ENCODE data around the gene JPH2. TPM values are rescaled to one million over a fixed set of nuclear protein-coding genes. Genes with fewer than 3 reads are reported as not detected.

Gene JPH2
- total RNA-seq, 1 experiment from 2014 or later = 0.69 TPM

DNA sequence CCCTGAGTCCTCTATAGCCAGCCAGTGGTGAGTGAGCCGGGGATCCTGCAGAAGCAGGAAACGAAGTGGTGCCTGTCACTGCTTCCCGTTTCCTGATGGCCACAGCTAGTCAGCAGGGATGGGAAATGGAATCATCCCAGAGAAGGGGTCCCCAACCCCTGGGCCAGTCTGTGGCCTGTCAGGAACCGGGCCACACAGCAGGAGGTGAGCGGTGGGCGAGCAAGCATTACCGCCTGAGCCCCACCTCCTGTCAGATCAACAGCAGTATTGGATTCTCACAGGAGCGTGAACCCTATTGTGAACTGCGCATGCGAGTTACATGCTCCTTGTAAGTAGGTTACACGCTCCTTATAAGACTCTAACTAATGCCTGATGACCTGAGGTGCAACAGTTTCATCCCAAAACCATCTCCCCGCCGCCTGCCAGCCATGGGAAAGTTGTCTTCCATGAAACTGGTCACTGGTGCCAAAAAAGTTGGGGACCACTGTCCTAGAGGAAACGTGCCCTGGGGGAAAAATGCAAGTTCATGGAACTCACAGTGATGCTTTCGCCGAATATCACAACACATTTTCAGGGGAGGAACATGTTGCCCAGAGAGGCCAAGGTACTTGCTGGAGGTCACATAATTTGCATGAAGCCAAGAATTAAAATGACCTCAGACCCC, 113.8 kb downstream of the JPH2 start:
- Histone ChIP-seq H3K4me3 (ENCODE audit: insufficient read depth, low read depth, low read length) (no peak overlapping the region), H3K27me3 (ENCODE audit: control insufficient read depth, insufficient read depth, low read length) (no peaks in the 10 kb centered on the region), H3K36me3 (replicated peaks; ENCODE audit: control insufficient read depth, insufficient read depth, low read length) (no peaks in the 10 kb centered on the region)
- no peak for DNase-seq

DNA sequence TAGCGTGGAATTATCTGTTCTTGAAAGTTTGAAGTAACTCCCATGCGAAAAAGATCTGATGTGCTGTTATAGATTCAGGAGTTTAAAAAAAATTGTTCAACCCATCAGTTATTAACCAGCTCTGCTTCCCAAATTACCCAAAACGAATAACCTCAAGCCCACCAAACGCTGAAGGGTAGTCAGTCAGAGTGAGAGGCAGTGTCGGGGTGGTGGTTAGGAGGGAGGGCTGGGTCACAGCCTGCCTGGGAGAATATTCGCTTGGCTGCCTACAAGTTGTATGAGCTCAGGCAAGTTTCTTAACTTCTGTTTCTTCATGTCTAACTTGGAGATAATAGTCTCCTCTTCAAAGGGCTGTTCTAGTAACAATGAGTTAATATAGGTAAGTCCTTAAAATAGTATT, 114.6 kb downstream of the JPH2 start:
- no peak overlapping the region for H3K4me3 ChIP-seq (ENCODE audit: insufficient read depth, low read depth, low read length)
- H3K27me3 ChIP-seq (ENCODE audit: control insufficient read depth, insufficient read depth, low read length) = no peaks in the 10 kb centered on the region
- no peaks in the 10 kb centered on the region for H3K36me3 ChIP-seq (replicated peaks; ENCODE audit: control insufficient read depth, insufficient read depth, low read length)
- DNase-seq = no peak

GRCh38 chr20:44071526-44072111, 115.4 kb downstream of the JPH2 start:
- Histone ChIP-seq H3K27me3 (ENCODE audit: control insufficient read depth, insufficient read depth, low read length) (no peaks in the 10 kb centered on the region), H3K4me3 (ENCODE audit: insufficient read depth, low read depth, low read length) (no peak overlapping the region), H3K36me3 (replicated peaks; ENCODE audit: control insufficient read depth, insufficient read depth, low read length) (no peaks in the 10 kb centered on the region)
- no peak for DNase-seq

- no peaks in the 10 kb centered on the region for H3K36me3 ChIP-seq (replicated peaks; ENCODE audit: control insufficient read depth, insufficient read depth, low read length)
- DNase-seq = no peak
- no peaks in the 10 kb centered on the region for H3K27me3 ChIP-seq (ENCODE audit: control insufficient read depth, insufficient read depth, low read length)
- no peak overlapping the region for H3K4me3 ChIP-seq (ENCODE audit: insufficient read depth, low read depth, low read length)
Observed at GRCh38 chr20:44071057-44071456, 115.9 kb downstream of the JPH2 start.

- H3K4me3 ChIP-seq (ENCODE audit: insufficient read depth, low read depth, low read length) = no peak overlapping the region
- no peak for DNase-seq
- no peaks in the 10 kb centered on the region for H3K36me3 ChIP-seq (replicated peaks; ENCODE audit: control insufficient read depth, insufficient read depth, low read length)
- no peaks in the 10 kb centered on the region for H3K27me3 ChIP-seq (ENCODE audit: control insufficient read depth, insufficient read depth, low read length)
Observed at GRCh38 chr20:44070139-44070900, 116.7 kb downstream of the JPH2 start.

DNA sequence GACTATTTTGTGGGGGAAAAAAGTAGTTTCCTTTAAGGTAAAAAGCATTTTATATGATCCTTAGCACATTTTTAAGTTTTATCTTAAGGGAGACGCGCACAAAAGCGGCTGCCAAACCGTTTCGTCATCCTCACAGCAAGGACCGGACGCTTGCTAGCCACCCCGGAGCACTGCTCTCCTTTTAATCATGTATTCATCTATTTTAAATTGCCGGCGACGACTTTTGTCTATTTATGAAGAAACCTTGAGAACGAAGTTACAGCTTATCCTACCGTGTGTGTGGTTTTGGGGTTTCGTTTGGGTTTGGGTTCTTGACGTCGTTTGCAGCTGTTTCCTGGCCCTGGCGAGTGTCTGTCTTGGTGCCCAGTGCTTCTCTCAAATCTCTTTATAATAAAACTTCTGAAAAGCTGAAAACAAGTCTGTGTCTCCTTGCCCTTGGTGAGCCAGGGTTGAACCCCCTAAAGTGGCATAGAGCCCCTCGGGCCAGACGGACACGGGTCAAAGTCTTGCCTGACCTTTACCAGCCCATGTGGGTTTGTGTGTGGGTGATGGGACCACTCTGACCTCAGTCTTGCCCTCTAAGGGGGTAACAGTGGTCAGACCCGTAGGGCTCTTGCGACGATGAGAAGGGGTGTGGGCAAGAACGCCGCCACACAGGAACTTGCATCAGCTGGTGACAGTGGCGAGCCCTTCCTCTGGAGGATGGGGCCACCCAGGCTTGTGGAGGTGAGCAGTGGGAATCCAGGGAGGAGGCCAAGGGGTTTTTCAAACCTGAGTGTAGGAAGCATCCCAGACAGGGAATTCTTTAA, 117.6 kb downstream of the JPH2 start:
- no peaks in the 10 kb centered on the region for H3K27me3 ChIP-seq (ENCODE audit: control insufficient read depth, insufficient read depth, low read length)
- H3K36me3 ChIP-seq (replicated peaks; ENCODE audit: control insufficient read depth, insufficient read depth, low read length) = no peaks in the 10 kb centered on the region
- no peak for DNase-seq
- no peak overlapping the region for H3K4me3 ChIP-seq (ENCODE audit: insufficient read depth, low read depth, low read length)

GRCh38 chr20:44068316-44069201, 118.4 kb downstream of the JPH2 start:
- peak; percentile 82 for DNase-seq
- Histone ChIP-seq H3K27me3 (ENCODE audit: control insufficient read depth, insufficient read depth, low read length) (no peaks in the 10 kb centered on the region), H3K4me3 (ENCODE audit: insufficient read depth, low read depth, low read length) (no peak overlapping the region), H3K36me3 (replicated peaks; ENCODE audit: control insufficient read depth, insufficient read depth, low read length) (no peaks in the 10 kb centered on the region)

DNA sequence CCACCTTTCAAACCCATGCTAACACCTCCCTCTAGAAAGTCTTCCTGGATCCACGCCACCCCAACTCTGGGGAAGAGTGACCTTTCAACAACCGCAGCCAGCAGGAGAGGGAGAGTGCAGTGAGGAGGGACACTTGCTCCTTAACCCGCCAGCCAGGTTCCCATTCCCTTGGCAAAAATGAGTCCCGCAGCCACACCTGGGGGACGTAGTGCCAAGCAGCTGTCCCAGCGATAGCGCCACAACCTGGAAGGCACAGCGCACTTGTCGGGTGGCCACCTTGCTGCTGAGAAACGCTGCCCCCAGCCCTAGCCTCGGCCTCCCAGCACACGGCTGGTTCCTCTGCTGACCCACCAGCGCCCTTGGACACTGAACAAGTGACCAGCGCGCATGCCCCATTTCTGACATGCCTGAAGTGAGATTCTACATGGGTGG, 119.3 kb downstream of the JPH2 start:
- Histone ChIP-seq H3K4me3 (ENCODE audit: insufficient read depth, low read depth, low read length) (no peak overlapping the region), H3K27me3 (ENCODE audit: control insufficient read depth, insufficient read depth, low read length) (no peaks in the 10 kb centered on the region), H3K36me3 (replicated peaks; ENCODE audit: control insufficient read depth, insufficient read depth, low read length) (no peaks in the 10 kb centered on the region)
- DNase-seq = no peak

DNA sequence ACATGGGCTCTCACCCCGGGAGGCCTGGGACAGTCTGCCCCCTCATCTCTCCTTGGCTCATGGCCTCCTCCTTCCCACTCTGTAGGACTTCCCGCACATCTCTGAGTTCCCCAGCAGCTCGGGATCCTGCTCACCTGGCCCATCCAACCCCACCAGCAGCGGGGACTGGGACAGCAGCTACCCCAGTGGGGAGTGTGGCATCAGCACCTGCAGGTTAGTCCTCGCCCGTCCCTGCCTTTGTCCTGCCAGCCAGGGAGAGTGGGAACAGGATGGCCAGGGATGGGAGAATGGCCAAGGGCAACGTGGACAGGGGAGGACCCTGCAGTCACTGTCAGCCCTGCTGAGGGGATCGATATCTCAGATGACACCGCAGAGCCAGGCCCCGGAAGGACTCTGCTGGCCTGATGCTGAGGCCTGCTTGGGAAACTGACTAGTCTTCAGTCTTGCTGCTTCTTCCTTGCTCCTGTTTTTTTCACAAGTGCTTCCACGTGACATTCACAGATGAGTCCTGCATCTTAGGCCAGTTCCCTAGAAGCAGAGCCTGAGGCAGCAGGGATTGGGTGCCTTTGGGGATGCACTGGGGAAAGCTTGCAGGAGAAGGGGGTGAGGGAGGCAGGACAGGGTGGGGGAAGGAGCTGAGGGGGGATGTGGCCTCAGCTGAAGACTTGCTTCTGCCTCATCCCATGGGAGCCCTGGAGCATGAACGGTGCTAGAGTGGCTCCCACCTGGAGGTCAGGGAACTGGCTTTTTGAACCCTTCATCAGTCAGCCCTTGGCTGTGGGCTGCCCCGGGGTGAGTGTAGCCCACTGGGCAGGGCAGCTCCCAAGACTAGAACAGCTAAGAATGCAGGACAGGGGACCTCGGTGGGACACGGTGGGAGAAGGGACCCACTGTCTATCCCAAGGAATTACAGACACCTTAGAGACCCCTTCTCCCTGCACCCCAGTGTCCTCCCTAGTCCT, 120.1 kb downstream of the JPH2 start:
- H3K4me3 ChIP-seq (ENCODE audit: insufficient read depth, low read depth, low read length) = no peak overlapping the region
- no peaks in the 10 kb centered on the region for H3K36me3 ChIP-seq (replicated peaks; ENCODE audit: control insufficient read depth, insufficient read depth, low read length)
- no peak for DNase-seq
- H3K27me3 ChIP-seq (ENCODE audit: control insufficient read depth, insufficient read depth, low read length) = no peaks in the 10 kb centered on the region

GRCh38 chr20:44065401-44066340, 121.3 kb downstream of the JPH2 start:
- H3K4me3 ChIP-seq (ENCODE audit: insufficient read depth, low read depth, low read length) = no peak overlapping the region
- DNase-seq = no peak
- no peaks in the 10 kb centered on the region for H3K27me3 ChIP-seq (ENCODE audit: control insufficient read depth, insufficient read depth, low read length)
- no peaks in the 10 kb centered on the region for H3K36me3 ChIP-seq (replicated peaks; ENCODE audit: control insufficient read depth, insufficient read depth, low read length)

DNA sequence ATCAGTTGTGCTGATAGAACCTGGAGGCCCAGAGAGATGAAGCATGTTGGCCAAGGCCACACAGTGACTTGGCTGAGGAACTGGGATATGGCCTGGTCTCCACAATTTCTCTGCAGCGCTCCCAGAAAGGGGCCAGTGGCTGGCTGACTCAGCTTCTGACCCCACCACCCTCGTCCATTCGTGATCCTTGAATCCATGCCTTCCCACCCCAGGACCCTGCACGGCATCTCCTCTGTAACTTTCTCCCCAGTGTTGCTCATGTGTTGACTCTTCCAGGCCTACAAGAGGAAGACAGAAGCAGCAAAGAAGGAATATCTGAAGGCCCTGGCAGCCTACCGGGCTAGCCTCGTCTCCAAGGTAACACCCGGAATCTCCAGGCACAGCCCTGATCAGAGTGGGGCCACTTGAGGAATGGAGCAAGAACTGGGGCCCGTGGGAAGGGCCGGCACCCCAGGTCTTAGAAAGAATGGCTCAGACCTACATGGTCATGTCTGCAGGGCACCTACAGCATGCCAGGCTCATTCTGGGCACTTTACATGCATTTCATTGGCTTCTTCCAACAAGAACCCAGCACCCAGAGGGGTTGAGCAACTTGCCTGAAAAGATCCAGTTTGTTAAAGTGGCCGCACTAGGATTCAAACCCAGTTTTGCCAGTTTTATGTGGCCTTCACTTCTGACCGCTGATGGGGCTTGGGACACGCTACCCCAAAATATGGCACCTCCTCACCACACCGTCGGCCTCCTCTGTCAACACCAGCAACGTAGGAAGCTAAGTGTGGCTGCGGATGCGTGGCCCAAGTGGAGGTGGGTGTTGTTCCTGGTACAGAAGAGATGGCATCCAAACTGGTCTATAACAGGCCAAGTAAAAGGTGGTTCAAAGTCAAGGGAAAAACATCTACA, 122.2 kb downstream of the JPH2 start:
- no peak for DNase-seq
- no peak overlapping the region for H3K4me3 ChIP-seq (ENCODE audit: insufficient read depth, low read depth, low read length)
- H3K27me3 ChIP-seq (ENCODE audit: control insufficient read depth, insufficient read depth, low read length) = no peaks in the 10 kb centered on the region
- H3K36me3 ChIP-seq (replicated peaks; ENCODE audit: control insufficient read depth, insufficient read depth, low read length) = no peaks in the 10 kb centered on the region
